ENCODE results near the gene ZBTB7C.
A peak's percentile ranks its signal among the peaks of the same experiment; 100 is the strongest.

The ZBTB7C gene

GRCh38 chr18:48030616-48031480 is 378.3 kb downstream of the ZBTB7C start:
- Histone ChIP-seq H3K9me3 (ENCODE audit: control insufficient read depth, low read length) (no peaks in the 10 kb centered on the region), H3K4me1 (peaks cover 7% of the 10 kb centered on the region), H3K27me3 (ENCODE audit: control insufficient read depth, insufficient read depth, low read length) (no peaks in the 10 kb centered on the region), H2AFZ (no peak overlapping the region), H3K36me3 (ENCODE audit: control insufficient read depth, insufficient read depth, low read length) (no peaks in the 10 kb centered on the region), H3K79me2 (no peaks in the 10 kb centered on the region), H3K9ac (no peak overlapping the region), H3K4me2 (ENCODE audit: low read length) (no peak overlapping the region), H3K4me3 (ENCODE audit: low read depth, low read length) (no peak overlapping the region), H3K27ac (no peak overlapping the region)
- TF ChIP-seq CTCF (IDR thresholded peaks at IDR 0.05) = peak; percentile 81

DNA sequence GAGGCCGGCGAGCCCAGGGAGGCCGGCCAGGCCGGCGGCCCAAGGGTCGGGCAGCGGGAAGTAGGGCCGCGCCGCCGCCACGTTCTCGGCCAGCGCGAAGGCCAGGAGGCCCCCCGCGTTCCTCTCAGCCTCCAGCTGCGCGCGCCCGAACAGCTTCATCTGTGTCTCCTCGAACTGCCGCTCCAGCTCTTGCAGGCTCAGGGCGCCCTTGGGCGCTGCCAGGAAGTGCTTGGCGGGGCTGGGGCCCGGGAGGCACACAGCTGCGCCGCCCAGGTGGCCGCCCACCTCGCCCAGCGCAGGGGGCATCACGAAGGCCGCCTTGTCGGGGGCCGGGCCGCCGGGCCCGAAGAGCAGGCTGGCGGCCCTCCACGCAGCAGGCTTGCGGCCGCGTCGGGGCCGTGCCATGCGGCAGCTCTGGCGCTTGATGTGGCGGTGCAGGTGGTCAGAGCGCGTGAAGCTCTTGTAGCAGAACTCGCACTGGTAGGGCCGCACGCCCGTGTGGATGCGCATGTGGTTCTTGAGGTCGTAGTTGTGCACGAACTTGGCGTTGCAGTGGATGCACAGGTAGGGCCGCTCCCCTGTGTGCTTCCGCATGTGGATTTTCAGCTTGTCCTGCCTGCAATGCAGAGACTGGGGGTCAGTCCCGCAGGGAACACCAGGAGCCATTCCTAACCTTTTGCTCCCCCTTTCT is 379.7 kb downstream of the ZBTB7C start:
- Histone ChIP-seq H3K4me2 (ENCODE audit: low read length) (no peak overlapping the region), H3K4me3 (ENCODE audit: low read depth, low read length) (no peak overlapping the region), H3K79me2 (no peaks in the 10 kb centered on the region), H3K9ac (no peak overlapping the region), H3K36me3 (ENCODE audit: control insufficient read depth, insufficient read depth, low read length) (no peaks in the 10 kb centered on the region), H3K9me3 (ENCODE audit: control insufficient read depth, low read length) (no peaks in the 10 kb centered on the region), H3K4me1 (peaks cover 8% of the 10 kb centered on the region), H3K27me3 (ENCODE audit: control insufficient read depth, insufficient read depth, low read length) (no peaks in the 10 kb centered on the region), H3K27ac (no peak overlapping the region), H2AFZ (no peak overlapping the region)
- no peak for TF ChIP-seq CTCF (IDR thresholded peaks at IDR 0.05)

GRCh38 chr18:48028696-48029095 is 380.5 kb downstream of the ZBTB7C start:
- H3K36me3 ChIP-seq (ENCODE audit: control insufficient read depth, insufficient read depth, low read length) = no peaks in the 10 kb centered on the region
- no peaks in the 10 kb centered on the region for H3K9me3 ChIP-seq (ENCODE audit: control insufficient read depth, low read length)
- H3K27me3 ChIP-seq (ENCODE audit: control insufficient read depth, insufficient read depth, low read length) = no peaks in the 10 kb centered on the region
- peaks cover 16% of the 10 kb centered on the region for H3K4me1 ChIP-seq
- no peak overlapping the region for H3K27ac ChIP-seq
- no peaks in the 10 kb centered on the region for H3K79me2 ChIP-seq
- H2AFZ ChIP-seq = peak overlapping the region; percentile 25
- TF ChIP-seq CTCF (IDR thresholded peaks at IDR 0.05) = no peak
- H3K9ac ChIP-seq = no peak overlapping the region
- H3K4me3 ChIP-seq (ENCODE audit: low read depth, low read length) = no peak overlapping the region
- no peak overlapping the region for H3K4me2 ChIP-seq (ENCODE audit: low read length)

- no peak overlapping the region for H3K27ac ChIP-seq
Observed at GRCh38 chr18:48028081-48028480, 381.1 kb downstream of the ZBTB7C start.

More at GRCh38 chr18:48028081-48028480, 381.1 kb downstream of the ZBTB7C start:
- Histone ChIP-seq H3K36me3 (ENCODE audit: control insufficient read depth, insufficient read depth, low read length) (no peaks in the 10 kb centered on the region), H2AFZ (peak overlapping the region; percentile 40), H3K4me2 (ENCODE audit: low read length) (no peak overlapping the region), H3K9me3 (ENCODE audit: control insufficient read depth, low read length) (no peaks in the 10 kb centered on the region), H3K4me1 (peaks cover 22% of the 10 kb centered on the region), H3K27me3 (ENCODE audit: control insufficient read depth, insufficient read depth, low read length) (no peaks in the 10 kb centered on the region), H3K4me3 (ENCODE audit: low read depth, low read length) (no peak overlapping the region), H3K79me2 (no peaks in the 10 kb centered on the region), H3K9ac (no peak overlapping the region)
- no peak for TF ChIP-seq CTCF (IDR thresholded peaks at IDR 0.05)
